ENCODE results near the gene AADACL3.

The AADACL3 gene

DNA sequence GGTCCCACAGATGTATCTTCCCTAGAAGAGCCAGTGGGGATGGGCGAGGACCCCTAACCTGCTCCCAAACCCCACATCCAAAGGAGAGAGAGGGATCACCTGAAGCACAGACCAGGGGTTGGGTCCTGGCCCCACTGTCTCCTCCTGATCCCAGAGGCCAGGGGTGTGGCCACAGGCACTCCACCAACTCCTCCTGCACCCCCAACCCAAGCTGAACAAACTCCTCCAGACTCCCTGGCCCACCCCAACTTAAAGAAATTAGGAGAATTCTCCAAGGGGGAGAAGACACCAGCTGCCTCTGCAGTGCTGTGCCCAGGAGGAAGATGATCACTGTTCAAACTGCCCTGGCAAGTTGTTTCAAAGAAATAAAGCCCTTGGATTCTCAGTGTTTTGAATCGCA lies 53.1 kb downstream of the AADACL3 start:
- DNase-seq (ENCODE audit: low read depth) = no peak

DNA sequence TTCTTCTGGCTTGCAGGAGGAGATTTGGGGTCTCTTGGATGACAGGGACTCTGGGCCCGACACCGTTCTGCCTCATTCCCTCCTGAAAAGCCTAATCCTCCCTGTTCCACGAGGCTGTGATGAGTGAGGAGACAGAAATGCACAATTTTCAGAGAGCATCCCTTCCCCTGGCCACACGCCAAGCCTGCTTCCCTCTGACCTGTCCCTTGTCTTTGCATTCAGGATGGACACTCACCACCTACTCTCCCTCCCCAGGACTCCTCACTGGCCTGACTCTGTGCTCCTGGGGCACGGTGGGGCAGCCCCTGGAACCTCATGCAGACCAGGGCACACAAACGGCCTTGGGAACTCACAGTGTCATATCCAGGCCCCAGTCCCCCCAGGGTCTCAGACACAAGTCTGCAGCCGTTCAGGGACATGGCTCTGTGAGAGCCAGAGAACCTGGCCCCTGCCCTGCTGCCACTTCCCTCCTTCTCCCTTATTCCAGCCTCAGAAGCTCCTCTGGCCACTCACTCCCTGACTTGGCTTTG lies 54.1 kb downstream of the AADACL3 start:
- DNase-seq (ENCODE audit: low read depth) = no peak

- DNase-seq (ENCODE audit: low read depth) = no peak
Observed at GRCh38 chr1:12770620-12771019, 54.7 kb downstream of the AADACL3 start.

DNA sequence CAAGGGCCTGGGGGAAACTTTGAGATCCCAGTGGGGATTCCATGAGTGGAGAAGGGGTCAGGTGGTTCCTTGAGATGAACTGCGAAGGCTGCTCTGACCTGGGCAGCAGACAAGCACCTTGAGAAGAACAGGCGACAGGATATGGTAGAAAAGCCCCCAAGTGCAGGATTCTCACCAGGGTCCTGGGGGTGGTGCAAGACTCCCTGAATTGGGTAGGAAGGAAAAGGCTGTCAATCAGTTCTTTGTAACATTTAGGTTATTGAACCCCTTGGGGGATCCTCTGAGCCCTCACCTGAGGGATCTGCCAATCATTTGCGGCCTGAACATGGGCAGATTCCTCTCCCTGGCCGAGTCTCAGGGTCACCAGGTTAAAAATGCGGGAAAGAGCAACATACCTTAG lies 55.3 kb downstream of the AADACL3 start:
- no peak for DNase-seq (ENCODE audit: low read depth)

- no peak for DNase-seq (ENCODE audit: low read depth)
Observed at GRCh38 chr1:12772520-12772919, 56.6 kb downstream of the AADACL3 start.

- DNase-seq (ENCODE audit: low read depth) = no peak
Observed at GRCh38 chr1:12773438-12773837, 57.5 kb downstream of the AADACL3 start, which contains the start of gene PRAMEF12. Gene PRAMEF12, plus strand, starts transcription at chr1:12773738. Its CDS starts 1,130 bp downstream, at chr1:12774868.

- no peak for DNase-seq (ENCODE audit: low read depth)
Observed at GRCh38 chr1:12774801-12775345, 59.0 kb downstream of the AADACL3 start.

GRCh38 chr1:12775443-12775842 lies 59.5 kb downstream of the AADACL3 start:
- no peak for DNase-seq (ENCODE audit: low read depth)

DNA sequence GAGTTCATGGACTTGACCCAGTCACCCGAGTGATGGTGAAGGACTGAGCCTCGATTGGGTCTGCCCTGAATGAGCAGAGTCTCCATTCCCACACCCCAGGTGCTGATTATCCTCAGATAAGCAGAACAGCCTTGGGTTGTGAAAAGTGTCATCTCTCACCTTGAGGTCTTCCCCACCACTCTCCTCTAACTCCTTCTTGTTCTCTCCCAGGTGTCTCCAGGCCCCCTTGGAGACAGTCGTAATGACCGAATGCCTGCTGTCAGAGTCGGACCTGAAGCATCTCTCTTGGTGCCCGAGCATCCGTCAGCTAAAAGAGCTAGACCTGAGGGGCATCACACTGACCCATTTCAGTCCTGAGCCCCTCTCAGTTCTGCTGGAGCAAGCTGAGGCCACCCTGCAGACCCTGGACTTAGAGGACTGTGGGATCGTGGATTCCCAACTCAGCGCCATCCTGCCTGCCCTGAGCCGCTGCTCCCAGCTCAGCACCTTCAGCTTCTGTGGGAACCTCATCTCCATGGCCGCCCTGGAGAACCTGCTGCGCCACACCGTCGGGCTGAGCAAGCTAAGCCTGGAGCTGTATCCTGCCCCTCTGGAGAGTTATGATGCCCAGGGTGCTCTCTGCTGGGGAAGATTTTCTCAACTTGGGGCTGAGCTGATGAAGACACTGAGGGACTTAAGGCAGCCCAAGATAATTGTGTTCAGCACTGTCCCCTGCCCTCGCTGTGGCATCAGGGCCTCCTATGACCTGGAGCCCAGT lies 61.1 kb downstream of the AADACL3 start:
- DNase-seq (ENCODE audit: low read depth) = no peak
